HepG2 (cell line): ENCODE data around the gene ZNF814. TPM values are rescaled to one million over a fixed set of nuclear protein-coding genes. Genes with fewer than 3 reads are reported as not detected.
"Not testable (repeated sequence)": the region's sequence is repeated elsewhere in the genome, so short reads cannot be mapped to it uniquely, and the experiment has no call there.

Experiments
- ATAC-seq: fragments of 200-7000 bp; cut with Tn5 transposase; 3 replicates; pipeline ENCODE4 v1.9.1; 2020; ENCODE audit warnings: mild to moderate bottlenecking, moderate library complexity
- BruUV-seq: library from RNA; stranded (reverse); fragments of 400-500 nt; replicated peaks from 2 replicates; lab custom pipeline; 2021; lab: Mats Ljungman, UMichigan
- CTCF ChIA-PET: fragments of 300-600 bp; formaldehyde crosslinking; extraction: SDS; loops from one replicate; lab custom pipeline; 2021; ENCODE audit warnings: low total read pairs, inconsistent platforms, low intra/inter-chr PET ratio; lab: Yijun Ruan, JAX
- POLR2A ChIA-PET: fragments of 350-600 bp; sonication (Branson Sonifier 250); formaldehyde crosslinking; loops from one replicate; lab custom pipeline; 2020; ENCODE audit warnings: antibody characterized with exemption, inconsistent platforms; lab: Yijun Ruan, JAX
- DNase-seq: peaks from one replicate; pipeline ENCODE4 v3.0.0-alpha.2; 2015; ENCODE audit warnings: low spot score
- FAIRE-seq: peaks from 3 replicates; lab custom pipeline; 2011; peaks lifted over from hg19 to GRCh38; lab: Jason Lieb, UNC
- H2AFZ ChIP-seq: one replicate; pipeline ENCODE4 v1.6.1; 2011; ENCODE audit warnings: low read length, inconsistent platforms
- H3K27ac ChIP-seq: fragments of 300-600 bp; 3 replicates; pipeline ENCODE4 v1.8.0; 2011; ENCODE audit warnings: mixed run types, mild to moderate bottlenecking, mixed read lengths, low read length, inconsistent platforms; ENCODE audit not compliant: insufficient read depth; ENCODE audit errors: extremely low read length
- H3K27me3 ChIP-seq, 2 experiments: fragments of 200-600 bp in 1 of 2; 2 replicates in 1 of 2; 3 replicates in 1 of 2; pipeline versions ENCODE4 v1.6.0 to v1.8.0; 2011; ENCODE audit warnings: low read length in 2 of 2, mild to moderate bottlenecking in 2 of 2, moderate library complexity in 2 of 2, inconsistent platforms in 1 of 2; ENCODE audit not compliant: insufficient read depth in 2 of 2, control insufficient read depth in 1 of 2
- H3K36me3 ChIP-seq, 2 experiments: fragments of 200-600 bp in 1 of 2; replicated peaks in 1 of 2; 2 replicates in 1 of 2; 3 replicates in 1 of 2; pipeline versions ENCODE4 v1.5.1 to v1.8.0; 2011; ENCODE audit warnings: low read length in 2 of 2, inconsistent platforms in 1 of 2; ENCODE audit not compliant: insufficient read depth in 2 of 2, control insufficient read depth in 1 of 2
- H3K4me1 ChIP-seq: 2 replicates; pipeline ENCODE4 v1.5.1; 2012; ENCODE audit warnings: low read length, inconsistent platforms; ENCODE audit not compliant: insufficient read depth
- H3K4me2 ChIP-seq: 2 replicates; pipeline ENCODE4 v1.6.0; 2011; ENCODE audit warnings: low read depth, low read length, inconsistent platforms
- H3K4me3 ChIP-seq, 3 experiments: fragments of 200-600 bp in 1 of 3; sonication (generic), shearing (Covaris generic) in 1 of 3; replicated peaks in 1 of 3; 2 replicates each; pipeline ENCODE4 v1.5.1; 2011 to 2016; ENCODE audit warnings: low read length in 3 of 3, inconsistent platforms in 2 of 3, low read depth in 2 of 3, mild to moderate bottlenecking in 2 of 3, control low read depth in 1 of 3, mixed read lengths in 1 of 3; ENCODE audit not compliant: insufficient read depth in 1 of 3
- H3K79me2 ChIP-seq: one replicate; pipeline ENCODE4 v1.6.1; 2011; ENCODE audit warnings: low read length, inconsistent platforms; ENCODE audit not compliant: insufficient read depth
- H3K9ac ChIP-seq: 2 replicates; pipeline ENCODE4 v1.6.0; 2011; ENCODE audit warnings: mild to moderate bottlenecking, low read depth, low read length, inconsistent platforms; ENCODE audit not compliant: insufficient read depth
- H3K9me3 ChIP-seq: 2 replicates; pipeline ENCODE4 v1.5.1; 2012; ENCODE audit warnings: mild to moderate bottlenecking, low read length
- H4K20me1 ChIP-seq: 2 replicates; pipeline ENCODE4 v1.6.0; 2011; ENCODE audit warnings: inconsistent platforms, mild to moderate bottlenecking, low read length, moderate library complexity; ENCODE audit not compliant: insufficient read depth
- WGBS: methylation state at CpG from one replicate; pipeline ENCODE4 v1.1.6; 2017; ENCODE audit warnings: low lambda C conversion rate; 5-methylcytosine and 5-hydroxymethylcytosine counted together
- in situ Hi-C: cut with HindIII; loops from 2 replicates; pipeline ENCODE4 v1.10.0; 2017; ENCODE audit warnings: low pct_unique_long_range_greater_than_20kb; ENCODE audit not compliant: extremely low pct_ligation_motif_present
- intact Hi-C: fragments of 100-400 bp; cut with micrococcal nuclease; formaldehyde crosslinking; loops from one replicate; pipeline ENCODE4 v1.10.0; 2022; ENCODE audit not compliant: unreplicated experiment
- polyA plus RNA-seq, 8 experiments: library from polyadenylated mRNA; depleted of rRNA in 3 of 8; stranded (reverse) in 7 of 8; unstranded in 1 of 8; fragments of >200 nt; fragmentation: Illumina TruSeq in 4 of 8; extraction: Trizol in 4 of 8; gene quantifications; 2 replicates each; pipeline versions ENCODE4 v1.2.1 to v1.2.3, GENCODE V29; 2011 to 2016; ENCODE audit warnings: low read depth in 4 of 8, missing spikeins in 1 of 8, mixed read lengths in 1 of 8; ENCODE audit not compliant: insufficient read depth in 1 of 8
- total RNA-seq, 5 experiments: library from RNA; depleted of rRNA; stranded (reverse); fragments of >200 nt; fragmentation: Illumina TruSeq; extraction: Trizol; gene quantifications; 2 replicates each; pipeline ENCODE4 v1.2.3, GENCODE V29; 2016; ENCODE audit warnings: low read depth in 1 of 5
- TF ChIP-seq, protein P1 (sequence below): sonication (generic); formaldehyde crosslinking; IDR thresholded peaks from one replicate; pipeline ENCODE4 v1.5.1; 2020; ENCODE audit warnings: mild to moderate bottlenecking, missing genetic modification reagents; ENCODE audit errors: not compliant biosample characterization

ZNF814 gene
- total and polyA plus RNA-seq, 2 of the 13 experiments (the other 11 are each of a cell fraction or from before 2014, with no cell fraction given): 2.5 to 3.4 TPM

DNA sequence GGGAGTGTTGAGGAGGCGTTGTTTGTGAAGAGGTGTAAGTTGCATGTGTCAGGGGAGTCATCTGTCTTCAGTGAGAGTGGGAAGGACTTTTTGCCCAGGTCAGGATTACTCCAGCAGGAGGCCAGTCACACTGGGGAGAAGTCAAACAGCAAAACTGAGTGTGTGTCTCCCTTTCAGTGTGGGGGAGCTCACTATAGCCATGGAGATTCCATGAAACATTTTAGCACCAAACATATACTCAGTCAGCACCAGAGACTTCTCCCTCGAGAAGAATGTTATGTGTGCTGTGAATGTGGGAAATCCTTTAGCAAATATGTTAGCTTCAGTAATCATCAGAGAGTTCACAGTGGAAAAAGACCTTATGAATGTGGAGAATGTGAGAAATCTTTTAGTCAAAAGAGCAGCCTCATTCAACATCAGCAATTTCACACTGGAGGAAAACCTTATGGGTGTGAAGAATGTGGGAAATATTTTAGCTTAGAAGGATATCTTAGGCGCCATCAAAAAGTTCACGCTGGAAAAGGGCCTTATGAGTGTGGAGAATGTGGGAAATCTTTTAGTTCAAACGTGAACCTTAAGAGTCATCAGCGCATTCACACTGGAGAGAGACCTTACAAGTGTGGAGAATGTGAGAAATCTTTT, 47.6 kb downstream of the ZNF814 start:
- no peaks in the 10 kb centered on the region for H3K9me3 ChIP-seq
- H3K4me2 ChIP-seq: no peak overlapping the region
- intact Hi-C loops (no loop called here), in situ Hi-C loops (no loop called here)
- no peak overlapping the region for H3K9ac ChIP-seq
- no peaks in the 10 kb centered on the region for H3K27me3 ChIP-seq
- no peak for ATAC-seq
- H3K79me2 ChIP-seq: peaks cover 18% of the 10 kb centered on the region
- H2AFZ ChIP-seq: no peak overlapping the region
- ChIA-PET POLR2A (no interaction called here), CTCF (no interaction called here)
- 94% methylated on average over 6 of the region's 6 CpGs for WGBS
- no peaks in the 10 kb centered on the region for H4K20me1 ChIP-seq
- no peak for DNase-seq
- H3K36me3 ChIP-seq: peaks cover 7 to 46% of the 10 kb centered on the region in 2 experiments; a peak in 4 of 5 replicates
- BruUV-seq: no TSS peak
- FAIRE-seq: no peak
- H3K4me3 ChIP-seq: no peak overlapping the region
- no peak overlapping the region for H3K27ac ChIP-seq
- no peaks in the 10 kb centered on the region for H3K4me1 ChIP-seq
- TF ChIP-seq, protein P1, sequence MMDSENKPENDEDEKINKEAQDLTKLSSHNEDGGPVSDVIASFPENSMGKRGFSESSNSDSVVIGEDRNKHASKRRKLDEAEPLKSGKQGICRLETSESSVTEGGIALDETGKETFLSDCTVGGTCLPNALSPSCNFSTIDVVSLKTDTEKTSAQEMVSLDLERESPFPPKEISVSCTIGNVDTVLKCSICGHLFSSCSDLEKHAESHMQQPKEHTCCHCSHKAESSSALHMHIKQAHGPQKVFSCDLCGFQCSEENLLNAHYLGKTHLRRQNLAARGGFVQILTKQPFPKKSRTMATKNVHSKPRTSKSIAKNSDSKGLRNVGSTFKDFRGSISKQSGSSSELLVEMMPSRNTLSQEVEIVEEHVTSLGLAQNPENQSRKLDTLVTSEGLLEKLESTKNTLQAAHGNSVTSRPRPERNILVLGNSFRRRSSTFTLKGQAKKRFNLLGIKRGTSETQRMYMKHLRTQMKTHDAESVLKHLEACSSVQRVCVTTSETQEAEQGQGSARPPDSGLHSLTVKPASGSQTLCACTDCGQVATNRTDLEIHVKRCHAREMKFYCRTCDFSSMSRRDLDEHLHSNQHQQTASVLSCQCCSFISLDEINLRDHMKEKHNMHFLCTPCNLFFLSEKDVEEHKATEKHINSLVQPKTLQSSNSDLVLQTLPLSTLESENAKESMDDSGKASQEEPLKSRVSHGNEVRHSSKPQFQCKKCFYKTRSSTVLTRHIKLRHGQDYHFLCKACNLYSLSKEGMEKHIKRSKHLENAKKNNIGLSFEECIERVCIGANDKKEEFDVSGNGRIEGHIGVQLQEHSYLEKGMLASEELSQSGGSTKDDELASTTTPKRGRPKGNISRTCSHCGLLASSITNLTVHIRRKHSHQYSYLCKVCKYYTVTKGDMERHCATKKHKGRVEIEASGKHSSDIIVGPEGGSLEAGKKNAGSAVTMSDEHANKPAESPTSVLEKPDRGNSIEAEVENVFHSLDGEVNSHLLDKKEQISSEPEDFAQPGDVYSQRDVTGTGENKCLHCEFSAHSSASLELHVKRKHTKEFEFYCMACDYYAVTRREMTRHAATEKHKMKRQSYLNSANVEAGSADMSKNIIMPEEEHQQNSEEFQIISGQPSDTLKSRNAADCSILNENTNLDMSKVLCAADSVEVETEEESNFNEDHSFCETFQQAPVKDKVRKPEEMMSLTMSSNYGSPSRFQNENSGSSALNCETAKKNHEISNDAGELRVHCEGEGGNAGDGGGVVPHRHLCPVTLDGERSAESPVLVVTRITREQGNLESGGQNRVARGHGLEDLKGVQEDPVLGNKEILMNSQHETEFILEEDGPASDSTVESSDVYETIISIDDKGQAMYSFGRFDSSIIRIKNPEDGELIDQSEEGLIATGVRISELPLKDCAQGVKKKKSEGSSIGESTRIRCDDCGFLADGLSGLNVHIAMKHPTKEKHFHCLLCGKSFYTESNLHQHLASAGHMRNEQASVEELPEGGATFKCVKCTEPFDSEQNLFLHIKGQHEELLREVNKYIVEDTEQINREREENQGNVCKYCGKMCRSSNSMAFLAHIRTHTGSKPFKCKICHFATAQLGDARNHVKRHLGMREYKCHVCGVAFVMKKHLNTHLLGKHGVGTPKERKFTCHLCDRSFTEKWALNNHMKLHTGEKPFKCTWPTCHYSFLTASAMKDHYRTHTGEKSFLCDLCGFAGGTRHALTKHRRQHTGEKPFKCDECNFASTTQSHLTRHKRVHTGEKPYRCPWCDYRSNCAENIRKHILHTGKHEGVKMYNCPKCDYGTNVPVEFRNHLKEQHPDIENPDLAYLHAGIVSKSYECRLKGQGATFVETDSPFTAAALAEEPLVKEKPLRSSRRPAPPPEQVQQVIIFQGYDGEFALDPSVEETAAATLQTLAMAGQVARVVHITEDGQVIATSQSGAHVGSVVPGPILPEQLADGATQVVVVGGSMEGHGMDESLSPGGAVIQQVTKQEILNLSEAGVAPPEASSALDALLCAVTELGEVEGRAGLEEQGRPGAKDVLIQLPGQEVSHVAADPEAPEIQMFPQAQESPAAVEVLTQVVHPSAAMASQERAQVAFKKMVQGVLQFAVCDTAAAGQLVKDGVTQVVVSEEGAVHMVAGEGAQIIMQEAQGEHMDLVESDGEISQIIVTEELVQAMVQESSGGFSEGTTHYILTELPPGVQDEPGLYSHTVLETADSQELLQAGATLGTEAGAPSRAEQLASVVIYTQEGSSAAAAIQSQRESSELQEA (CRISPR knock-in tag): no peak

GRCh38 chr19:57838622-57839191, 50.1 kb downstream of the ZNF814 start:
- H4K20me1 ChIP-seq, BruUV-seq, FAIRE-seq, H3K27me3 ChIP-seq, H3K9me3 ChIP-seq, intact Hi-C loops, CTCF ChIA-PET, H3K9ac ChIP-seq, DNase-seq, ATAC-seq, H3K27ac ChIP-seq, H3K79me2 ChIP-seq, H3K4me3 ChIP-seq, POLR2A ChIA-PET, H3K4me2 ChIP-seq, H2AFZ ChIP-seq, H3K4me1 ChIP-seq, in situ Hi-C loops: not testable (repeated sequence)
- H3K36me3 ChIP-seq: peaks cover 7 to 29% of the 10 kb centered on the region in 2 experiments; a peak in 4 of 5 replicates
- WGBS: 87% methylated on average over 3 of the region's 5 CpGs

GRCh38 chr19:57836991-57837390, 51.8 kb downstream of the ZNF814 start:
- H3K9ac ChIP-seq, H3K9me3 ChIP-seq, FAIRE-seq, H2AFZ ChIP-seq, H3K27ac ChIP-seq, DNase-seq, H4K20me1 ChIP-seq, in situ Hi-C loops, H3K4me3 ChIP-seq, H3K4me2 ChIP-seq, BruUV-seq, CTCF ChIA-PET, ATAC-seq, intact Hi-C loops, H3K27me3 ChIP-seq, H3K4me1 ChIP-seq, POLR2A ChIA-PET: not testable (repeated sequence)
- WGBS: 98% methylated on average over 5 of the region's 5 CpGs
- peaks cover 3 to 16% of the 10 kb centered on the region in 2 experiments; a peak in 2 of 5 replicates for H3K36me3 ChIP-seq
- H3K79me2 ChIP-seq: peaks cover 13% of the 10 kb centered on the region
